Keratinocyte (primary cell): ENCODE data around the gene WBP2NL. TPM values are rescaled to one million over a fixed set of nuclear protein-coding genes. Genes with fewer than 3 reads are reported as not detected.

ENCODE experiments used
- DNase-seq: peaks from one replicate; pipeline ENCODE4 v3.0.0-alpha.2; 2011; ENCODE audit warnings: low read depth, missing footprints, low spot score
- FAIRE-seq: peaks from 2 replicates; lab custom pipeline; 2011; peaks lifted over from hg19 to GRCh38; lab: Jason Lieb, UNC
- H2AFZ ChIP-seq: 2 replicates; pipeline ENCODE4 v1.6.0; 2012; ENCODE audit warnings: low read length, control low read depth, inconsistent platforms; ENCODE audit not compliant: control insufficient read depth
- H3K27ac ChIP-seq: 2 replicates; pipeline ENCODE4 v1.5.1; 2011; ENCODE audit warnings: low read length; ENCODE audit not compliant: control insufficient read depth, insufficient read depth
- H3K27me3 ChIP-seq: 3 replicates; pipeline ENCODE4 v1.6.0; 2011; ENCODE audit warnings: low read length; ENCODE audit not compliant: control insufficient read depth, insufficient read depth; ENCODE audit errors: extremely low read depth
- H3K36me3 ChIP-seq, 2 experiments: 2 replicates in 1 of 2; 3 replicates in 1 of 2; pipeline ENCODE4 v1.5.1; 2011; ENCODE audit warnings: low read length in 2 of 2, mild to moderate bottlenecking in 1 of 2; ENCODE audit not compliant: control insufficient read depth in 2 of 2, insufficient read depth in 2 of 2; ENCODE audit errors: extremely low read depth in 1 of 2
- H3K4me1 ChIP-seq: 3 replicates; pipeline ENCODE4 v1.5.1; 2011; ENCODE audit warnings: low read length; ENCODE audit not compliant: control insufficient read depth, insufficient read depth; ENCODE audit errors: extremely low read depth
- H3K4me2 ChIP-seq: 3 replicates; pipeline ENCODE4 v1.6.0; 2011; ENCODE audit warnings: low read depth, low read length; ENCODE audit not compliant: control insufficient read depth, insufficient read depth; ENCODE audit errors: extremely low read depth
- H3K4me3 ChIP-seq, 3 experiments: fragments of 200-600 bp in 1 of 3; sonication (generic) in 1 of 3; 2 replicates in 2 of 3; 3 replicates in 1 of 3; pipeline ENCODE4 v1.5.1; 2011 to 2016; ENCODE audit warnings: low read length in 3 of 3, mild to moderate bottlenecking in 3 of 3, control low read depth in 2 of 3, inconsistent platforms in 1 of 3, low read depth in 1 of 3, mixed read lengths in 1 of 3, mixed run types in 1 of 3, moderate library complexity in 1 of 3; ENCODE audit not compliant: control insufficient read depth in 2 of 3, insufficient read depth in 2 of 3; ENCODE audit errors: extremely low read depth in 1 of 3
- H3K79me2 ChIP-seq: 2 replicates; pipeline ENCODE4 v1.6.0; 2012; ENCODE audit warnings: low read length; ENCODE audit not compliant: control insufficient read depth, insufficient read depth
- H3K9ac ChIP-seq: 3 replicates; pipeline ENCODE4 v1.6.0; 2011; ENCODE audit warnings: low read length; ENCODE audit not compliant: control insufficient read depth, insufficient read depth; ENCODE audit errors: extremely low read depth
- H3K9me1 ChIP-seq: 3 replicates; pipeline ENCODE4 v1.6.0; 2011; ENCODE audit warnings: low read length; ENCODE audit not compliant: control insufficient read depth, insufficient read depth; ENCODE audit errors: extremely low read depth
- H3K9me3 ChIP-seq: 2 replicates; pipeline ENCODE4 v1.5.1; 2012; ENCODE audit warnings: low read depth, low read length; ENCODE audit not compliant: control insufficient read depth
- H4K20me1 ChIP-seq: 3 replicates; pipeline ENCODE4 v1.6.0; 2011; ENCODE audit warnings: low read length; ENCODE audit not compliant: control insufficient read depth, insufficient read depth; ENCODE audit errors: extremely low read depth
- CTCF ChIP-seq, 3 experiments: IDR thresholded peaks in 1 of 3; conservative IDR thresholded peaks in 1 of 3; optimal IDR thresholded peaks in 1 of 3; 2 replicates in 2 of 3; 3 replicates in 1 of 3; pipeline versions ENCODE3 to v1.5.1; 2011; ENCODE audit warnings: low read length in 3 of 3, mild to moderate bottlenecking in 3 of 3, moderate library complexity in 2 of 3, control low read depth in 1 of 3, inconsistent platforms in 1 of 3; ENCODE audit not compliant: insufficient read depth in 2 of 3; ENCODE audit errors: extremely low read depth in 1 of 3
- EZH2 ChIP-seq: IDR thresholded peaks from one replicate; pipeline ENCODE4 v1.6.1; 2012; ENCODE audit warnings: inconsistent platforms, mild to moderate bottlenecking, low read length, moderate library complexity
- dilution Hi-C: fragments of 300-500 bp; cut with MboI; formaldehyde crosslinking; loops from one replicate; pipeline ENCODE4 v1.7.0; 2020; ENCODE audit warnings: low sequenced_read_pairs; ENCODE audit not compliant: extremely low pct_ligation_motif_present
- polyA plus RNA-seq, 5 experiments: library from polyadenylated mRNA; depleted of rRNA in 3 of 5; stranded (reverse) in 3 of 5; stranded (forward) in 1 of 5; unstranded in 1 of 5; fragments of >200 nt; gene quantifications; 1 replicate in 1 of 5; 2 replicates in 3 of 5; 3 replicates in 1 of 5; pipeline versions ENCODE4 v1.2.1 to v1.2.3, GENCODE V29; 2011 to 2012; ENCODE audit warnings: missing spikeins in 2 of 5, low read depth in 1 of 5, low replicate concordance in 1 of 5

Gene WBP2NL
- polyA plus RNA-seq, 1 donor (not counting 4 experiments of a cell fraction or from before 2014, with no cell fraction given) = 0.07 TPM

GRCh38 chr22:42001706-42002105 is 3.1 kb downstream of the WBP2NL start:
- Histone ChIP-seq H3K27me3 (no peaks in the 10 kb centered on the region), H3K36me3 (no peaks in the 10 kb centered on the region), H3K4me1 (no peaks in the 10 kb centered on the region), H3K79me2 (no peaks in the 10 kb centered on the region), H3K9me1 (no peaks in the 10 kb centered on the region), H2AFZ (no peak overlapping the region), H3K27ac (no peak overlapping the region), H4K20me1 (no peaks in the 10 kb centered on the region), H3K9me3 (no peaks in the 10 kb centered on the region), H3K9ac (no peak overlapping the region), H3K4me2 (no peak overlapping the region), H3K4me3 (no peak overlapping the region)
- FAIRE-seq (no peak), DNase-seq (no peak)
- no peak for TF ChIP-seq CTCF (optimal IDR thresholded peaks at IDR 0.05 in 1 of 3, IDR thresholded peaks at IDR 0.05 in 1 of 3, conservative IDR thresholded peaks at IDR 0.05 in 1 of 3; ENCODE audit: extremely low read depth in 1 of 3, insufficient read depth in 2 of 3, low read length in 3 of 3)
- no peak for TF ChIP-seq EZH2
- dilution Hi-C loops = no loop called here

GRCh38 chr22:42007922-42008321 is 9.3 kb downstream of the WBP2NL start:
- no peaks in the 10 kb centered on the region for H3K4me1 ChIP-seq
- FAIRE-seq (no peak), DNase-seq (no peak)
- H3K4me3 ChIP-seq = no peak overlapping the region
- no peaks in the 10 kb centered on the region for H3K79me2 ChIP-seq
- H2AFZ ChIP-seq = no peak overlapping the region
- no peaks in the 10 kb centered on the region for H4K20me1 ChIP-seq
- dilution Hi-C loops = no loop called here
- no peaks in the 10 kb centered on the region for H3K36me3 ChIP-seq
- no peak overlapping the region for H3K9ac ChIP-seq
- no peaks in the 10 kb centered on the region for H3K9me3 ChIP-seq
- TF ChIP-seq EZH2 (no peak), CTCF (optimal IDR thresholded peaks at IDR 0.05 in 1 of 3, IDR thresholded peaks at IDR 0.05 in 1 of 3, conservative IDR thresholded peaks at IDR 0.05 in 1 of 3; ENCODE audit: extremely low read depth in 1 of 3, insufficient read depth in 2 of 3, low read length in 3 of 3) (no peak)
- no peaks in the 10 kb centered on the region for H3K27me3 ChIP-seq
- no peak overlapping the region for H3K4me2 ChIP-seq
- no peaks in the 10 kb centered on the region for H3K9me1 ChIP-seq
- H3K27ac ChIP-seq = no peak overlapping the region
